Measurements from ENCODE around the gene RAB37.

Gene RAB37

DNA sequence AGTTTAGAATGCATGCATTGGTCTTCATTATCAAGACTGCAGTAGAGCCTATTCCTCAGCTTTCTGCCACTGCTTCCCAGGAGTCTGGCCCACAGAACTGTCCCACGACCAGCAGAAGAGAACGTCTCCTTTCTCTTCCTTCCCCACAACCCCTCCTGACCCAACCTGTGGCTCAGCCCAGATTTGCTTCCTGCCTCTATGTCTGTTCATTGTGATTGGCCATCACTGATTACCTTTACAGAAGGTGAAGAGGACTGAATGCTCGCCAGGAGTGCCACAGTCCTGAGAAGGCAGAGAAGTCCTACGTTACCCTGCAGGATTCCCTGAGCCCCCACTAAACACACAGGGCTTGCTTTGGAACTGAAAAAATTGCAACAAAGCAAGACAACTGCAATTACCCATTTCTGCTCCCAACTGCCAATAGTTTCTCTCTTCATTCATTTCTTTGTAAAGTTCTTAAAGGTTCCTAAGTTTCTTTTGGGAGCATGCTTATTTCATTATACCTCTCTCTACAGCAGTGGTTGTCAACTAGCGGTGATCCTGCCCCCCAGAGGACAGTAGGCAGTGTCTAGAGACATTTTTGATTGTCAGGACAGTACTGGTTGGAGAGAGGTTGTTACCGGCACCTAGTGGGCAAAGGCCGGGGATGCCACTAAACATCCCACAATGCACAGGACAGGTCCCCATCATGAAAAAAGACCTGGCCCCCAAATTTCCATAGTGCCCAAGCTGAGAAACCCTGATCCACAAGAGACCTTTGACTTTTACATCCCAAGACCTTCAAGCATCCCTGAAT, 43.6 kb downstream of the RAB37 start:
- H3K9ac ChIP-seq = no peak overlapping the region
- TF ChIP-seq CTCF (IDR thresholded peaks at IDR 0.05) = no peak
- H3K4me3 ChIP-seq (ENCODE audit: low read depth, low read length) = no peak overlapping the region
- peaks cover 14% of the 10 kb centered on the region for H3K79me2 ChIP-seq
- H3K4me2 ChIP-seq (ENCODE audit: low read length) = no peak overlapping the region
- H3K27me3 ChIP-seq (ENCODE audit: control insufficient read depth, insufficient read depth, low read length) = no peaks in the 10 kb centered on the region
- no peak overlapping the region for H3K27ac ChIP-seq
- H3K9me3 ChIP-seq (ENCODE audit: control insufficient read depth, low read length) = no peaks in the 10 kb centered on the region
- H2AFZ ChIP-seq = no peak overlapping the region
- H3K36me3 ChIP-seq (ENCODE audit: control insufficient read depth, insufficient read depth, low read length) = no peaks in the 10 kb centered on the region
- peaks cover 6% of the 10 kb centered on the region for H3K4me1 ChIP-seq

- TF ChIP-seq CTCF (IDR thresholded peaks at IDR 0.05) = no peak
- Histone ChIP-seq H3K36me3 (ENCODE audit: control insufficient read depth, insufficient read depth, low read length) (no peaks in the 10 kb centered on the region), H3K27me3 (ENCODE audit: control insufficient read depth, insufficient read depth, low read length) (no peaks in the 10 kb centered on the region), H3K9ac (no peak overlapping the region), H3K4me1 (no peaks in the 10 kb centered on the region), H3K27ac (no peak overlapping the region), H3K9me3 (ENCODE audit: control insufficient read depth, low read length) (no peaks in the 10 kb centered on the region), H2AFZ (no peak overlapping the region), H3K4me3 (ENCODE audit: low read depth, low read length) (no peak overlapping the region), H3K79me2 (peaks cover 8% of the 10 kb centered on the region), H3K4me2 (ENCODE audit: low read length) (no peak overlapping the region)
These were observed 45.5 kb downstream of the RAB37 start for GRCh38 chr17:74782571-74782970.

DNA sequence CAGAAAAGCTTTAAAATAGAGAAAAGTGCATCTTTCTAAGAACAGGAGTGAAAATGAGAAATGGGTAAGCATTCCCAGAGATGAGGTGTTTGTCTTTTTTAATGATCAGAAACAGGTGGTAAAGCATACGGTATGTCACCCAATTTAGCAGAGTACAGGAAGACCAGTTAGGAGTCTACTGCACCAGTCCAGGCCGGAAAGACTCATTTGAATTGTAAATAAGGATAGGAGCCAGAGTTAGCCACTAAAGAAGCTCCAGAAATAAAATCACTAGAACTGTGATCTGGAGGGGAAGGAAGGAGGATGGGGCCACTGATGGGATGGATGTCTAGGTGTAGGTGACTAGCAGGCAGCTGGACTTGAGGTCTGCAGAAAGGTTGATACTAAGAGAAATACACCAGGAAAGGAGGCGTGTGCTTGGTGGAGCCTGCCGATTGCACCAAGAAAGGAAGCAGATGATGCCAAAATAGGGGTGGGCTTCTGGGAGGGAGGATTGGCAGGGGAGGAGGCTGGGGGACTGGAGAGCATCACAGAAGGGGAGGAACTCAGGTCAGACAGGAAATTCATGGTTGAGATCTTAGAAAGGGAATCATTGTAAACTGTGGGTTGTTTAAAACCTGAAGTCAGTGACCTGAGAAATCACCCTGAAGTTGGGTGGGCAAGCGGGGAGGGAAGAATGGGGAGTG, 47.2 kb downstream of the RAB37 start:
- Histone ChIP-seq H3K79me2 (peaks cover 8% of the 10 kb centered on the region), H3K4me3 (ENCODE audit: low read depth, low read length) (no peak overlapping the region), H2AFZ (no peak overlapping the region), H3K27ac (no peak overlapping the region), H3K9ac (no peak overlapping the region), H3K4me2 (ENCODE audit: low read length) (no peak overlapping the region), H3K9me3 (ENCODE audit: control insufficient read depth, low read length) (no peaks in the 10 kb centered on the region), H3K27me3 (ENCODE audit: control insufficient read depth, insufficient read depth, low read length) (no peaks in the 10 kb centered on the region), H3K36me3 (ENCODE audit: control insufficient read depth, insufficient read depth, low read length) (no peaks in the 10 kb centered on the region), H3K4me1 (no peaks in the 10 kb centered on the region)
- no peak for TF ChIP-seq CTCF (IDR thresholded peaks at IDR 0.05)

DNA sequence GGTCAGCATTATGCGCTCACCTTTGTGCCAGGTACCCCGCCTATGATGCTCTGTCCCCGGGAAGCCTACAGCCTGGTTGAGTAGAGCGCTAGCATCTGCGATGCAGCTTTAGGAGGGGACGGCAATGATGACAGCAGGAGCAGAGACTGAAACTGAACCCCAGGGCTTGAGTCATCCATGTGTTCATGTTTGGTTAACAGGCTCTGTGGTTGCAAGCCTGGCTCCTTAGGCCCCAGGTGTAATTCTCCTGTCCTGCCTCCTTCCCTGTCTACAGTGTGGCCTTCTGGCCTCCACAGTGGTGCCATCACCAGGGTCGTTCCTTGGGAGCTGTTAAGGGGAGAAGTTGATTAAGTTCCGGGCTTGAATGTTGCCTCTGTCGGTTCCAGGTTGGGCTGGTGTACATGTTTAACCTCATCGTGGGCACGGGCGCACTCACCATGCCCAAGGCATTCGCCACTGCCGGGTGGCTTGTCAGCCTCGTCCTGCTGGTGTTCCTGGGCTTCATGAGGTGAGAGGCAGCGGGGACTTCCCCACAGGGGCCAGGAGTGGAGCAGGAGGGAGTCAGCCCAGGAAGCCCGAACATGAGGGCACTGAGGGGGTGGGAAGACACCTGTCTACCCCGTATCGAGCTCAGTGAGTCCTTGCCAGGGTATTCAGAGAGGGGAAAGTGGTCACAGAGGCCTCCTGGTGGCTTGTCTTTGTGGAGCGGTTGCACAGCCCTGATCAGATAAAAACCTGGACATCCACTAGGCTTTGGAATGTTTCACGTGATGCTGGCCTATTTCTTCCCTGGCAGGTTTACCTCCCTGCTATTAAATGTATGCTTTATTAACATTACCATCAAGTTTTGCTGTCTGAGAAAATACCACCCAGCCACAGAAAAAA, 48.3 kb downstream of the RAB37 start:
- no peak overlapping the region for H2AFZ ChIP-seq
- no peak for TF ChIP-seq CTCF (IDR thresholded peaks at IDR 0.05)
- H3K9me3 ChIP-seq (ENCODE audit: control insufficient read depth, low read length) = no peaks in the 10 kb centered on the region
- H3K79me2 ChIP-seq = peaks cover 8% of the 10 kb centered on the region
- no peaks in the 10 kb centered on the region for H3K4me1 ChIP-seq
- no peaks in the 10 kb centered on the region for H3K36me3 ChIP-seq (ENCODE audit: control insufficient read depth, insufficient read depth, low read length)
- no peak overlapping the region for H3K9ac ChIP-seq
- H3K4me2 ChIP-seq (ENCODE audit: low read length) = no peak overlapping the region
- no peak overlapping the region for H3K4me3 ChIP-seq (ENCODE audit: low read depth, low read length)
- H3K27me3 ChIP-seq (ENCODE audit: control insufficient read depth, insufficient read depth, low read length) = no peaks in the 10 kb centered on the region
- H3K27ac ChIP-seq = no peak overlapping the region

Data from parathyroid adenoma (tissue), 2 donors.